GM23338 (cell line): ENCODE data around the gene CAMTA1. TPM values are rescaled to one million over a fixed set of nuclear protein-coding genes. Genes with fewer than 3 reads are reported as not detected.

Experiments
- ATAC-seq: fragments of 200-7000 bp; cut with Tn5 transposase; 3 replicates; pipeline ENCODE4 v1.9.1; 2020
- DNase-seq: peaks from one replicate; pipeline ENCODE4 v3.0.0-alpha.2; 2015; ENCODE audit warnings: low spot score
- H2AFZ ChIP-seq: fragments of 200-600 bp; sonication (generic); 2 replicates; pipeline ENCODE4 v1.8.0; 2016; ENCODE audit warnings: antibody characterized with exemption, mild to moderate bottlenecking, moderate library complexity
- H3F3A ChIP-seq: fragments of 200-600 bp; sonication (generic); replicated peaks from 2 replicates; pipeline ENCODE4 v1.8.0; 2017; ENCODE audit warnings: antibody characterized with exemption, mixed run types, low read depth
- H3K27ac ChIP-seq: fragments of 200-600 bp; sonication (generic); 2 replicates; pipeline ENCODE4 v1.6.1; 2016; ENCODE audit warnings: low read depth
- H3K27me3 ChIP-seq: fragments of 200-600 bp; sonication (generic); 2 replicates; pipeline ENCODE4 v1.8.0; 2016; ENCODE audit warnings: mild to moderate bottlenecking, mixed run types, moderate library complexity; ENCODE audit not compliant: insufficient read depth
- H3K36me3 ChIP-seq: fragments of 200-600 bp; sonication (generic); 2 replicates; pipeline ENCODE4 v1.8.0; 2016; ENCODE audit warnings: mild to moderate bottlenecking; ENCODE audit not compliant: insufficient read depth
- H3K4me1 ChIP-seq: fragments of 200-600 bp; sonication (generic); 2 replicates; pipeline ENCODE4 v1.8.0; 2016; ENCODE audit warnings: mild to moderate bottlenecking, moderate library complexity; ENCODE audit not compliant: insufficient read depth
- H3K4me2 ChIP-seq: fragments of 200-600 bp; sonication (generic); 2 replicates; pipeline ENCODE4 v1.7.1; 2017; ENCODE audit warnings: mixed run types
- H3K4me3 ChIP-seq: fragments of 200-600 bp; sonication (generic); 2 replicates; pipeline ENCODE4 v1.6.1; 2016; ENCODE audit warnings: mixed run types
- H3K79me2 ChIP-seq: fragments of 200-600 bp; sonication (generic); replicated peaks from 2 replicates; pipeline ENCODE4 v1.8.0; 2017; ENCODE audit warnings: mild to moderate bottlenecking; ENCODE audit not compliant: insufficient read depth
- H3K9me2 ChIP-seq: fragments of 200-600 bp; sonication (generic); 2 replicates; pipeline ENCODE4 v1.8.0; 2017; ENCODE audit not compliant: insufficient read depth
- H4K20me1 ChIP-seq: fragments of 200-600 bp; sonication (generic); replicated peaks from 2 replicates; pipeline ENCODE4 v1.8.0; 2017; ENCODE audit warnings: mild to moderate bottlenecking; ENCODE audit not compliant: insufficient read depth
- H3K27ac Mint-ChIP-seq: 2 replicates; pipeline ENCODE4 v1.8.0; 2020; ENCODE audit warnings: inconsistent platforms, mild to moderate bottlenecking, moderate library complexity, mixed read lengths
- H3K27me3 Mint-ChIP-seq: 3 replicates; pipeline ENCODE4 v1.8.0; 2022; ENCODE audit warnings: low read depth, mild to moderate bottlenecking, moderate library complexity, mixed read lengths, inconsistent platforms; ENCODE audit not compliant: insufficient read depth, poor library complexity
- H3K36me3 Mint-ChIP-seq: 3 replicates; pipeline ENCODE4 v1.8.0; 2021; ENCODE audit warnings: low read depth, mild to moderate bottlenecking, inconsistent platforms, moderate library complexity, mixed read lengths
- H3K4me1 Mint-ChIP-seq: 3 replicates; pipeline ENCODE4 v1.8.0; 2020; ENCODE audit warnings: mild to moderate bottlenecking, inconsistent platforms, mixed read lengths
- H3K4me3 Mint-ChIP-seq: 3 replicates; pipeline ENCODE4 v1.8.0; 2021; ENCODE audit warnings: moderate library complexity, mild to moderate bottlenecking, inconsistent platforms, mixed read lengths
- H3K9me3 Mint-ChIP-seq: 3 replicates; pipeline ENCODE4 v1.8.0; 2020; ENCODE audit warnings: moderate library complexity, mild to moderate bottlenecking, inconsistent platforms, mixed read lengths
- CREB1 ChIP-seq: fragments of 250-450 bp; sonication (Bioruptor Pico); IDR thresholded peaks from 2 replicates; pipeline ENCODE4 v1.5.0; 2020; ENCODE audit warnings: low read depth, mild to moderate bottlenecking, moderate library complexity
- EZH2 ChIP-seq: fragments of 200-600 bp; sonication (generic); IDR thresholded peaks from one replicate; pipeline ENCODE4 v1.8.0; 2017; ENCODE audit warnings: antibody characterized with exemption, mild to moderate bottlenecking, low read depth; ENCODE audit not compliant: unreplicated experiment
- EZH2phosphoT487 ChIP-seq: fragments of 200-600 bp; sonication (generic); IDR thresholded peaks from one replicate; pipeline ENCODE4 v1.8.1; 2018; ENCODE audit warnings: antibody characterized with exemption; ENCODE audit not compliant: unreplicated experiment
- JUNB ChIP-seq: IDR thresholded peaks from one replicate; pipeline ENCODE4 v1.6.1; 2016; ENCODE audit warnings: antibody characterized with exemption; ENCODE audit not compliant: unreplicated experiment
- NANOG ChIP-seq: IDR thresholded peaks from 2 replicates; pipeline ENCODE4 v1.6.1; 2016; ENCODE audit warnings: antibody characterized with exemption, borderline replicate concordance
- POLR2AphosphoS5 ChIP-seq: IDR thresholded peaks from 2 replicates; pipeline ENCODE4 v1.6.1; 2016; ENCODE audit warnings: antibody characterized with exemption, low read depth
- STAT1 ChIP-seq: IDR thresholded peaks from one replicate; pipeline ENCODE4 v1.6.1; 2016; ENCODE audit warnings: antibody characterized with exemption; ENCODE audit not compliant: unreplicated experiment
- ZNF114 ChIP-seq: fragments of 250-450 bp; sonication (Bioruptor Pico); IDR thresholded peaks from 2 replicates; pipeline ENCODE4 v1.5.0; 2020; ENCODE audit warnings: mild to moderate bottlenecking, moderate library complexity
- ZNF331 ChIP-seq: fragments of 250-450 bp; sonication (Bioruptor Pico); IDR thresholded peaks from 2 replicates; pipeline ENCODE4 v1.5.0; 2020; ENCODE audit warnings: low read depth, mild to moderate bottlenecking, moderate library complexity
- polyA plus RNA-seq: library from polyadenylated mRNA; unstranded; fragments of >200 nt; fragmentation: Nextera tagmentation; extraction: Ambion mirVana; gene quantifications from 2 replicates; pipeline ENCODE4 v1.2.1, GENCODE V29; 2016
- total RNA-seq: library from RNA; depleted of rRNA; stranded (reverse); fragments of >200 nt; shearing (Covaris generic); gene quantifications from 2 replicates; pipeline ENCODE4 v1.2.3, GENCODE V29; 2014
- TF ChIP-seq, protein P1 (sequence below): IDR thresholded peaks from 2 replicates; pipeline ENCODE4 v1.6.1; 2016; ENCODE audit warnings: antibody characterized with exemption
- TF ChIP-seq, protein P2 (sequence below): fragments of 250-450 bp; sonication (Bioruptor Pico); IDR thresholded peaks from 2 replicates; pipeline ENCODE4 v1.5.0; 2020; ENCODE audit warnings: mild to moderate bottlenecking, moderate library complexity
- TF ChIP-seq, protein P3 (sequence below): IDR thresholded peaks from one replicate; pipeline ENCODE4 v1.6.1; 2018; ENCODE audit warnings: antibody characterized with exemption; ENCODE audit not compliant: unreplicated experiment
- TF ChIP-seq, protein P4 (sequence below), 2 experiments: fragments of 200-600 bp in 1 of 2; sonication (generic) in 1 of 2; conservative IDR thresholded peaks; 2 replicates each; pipeline versions ENCODE4 v1.5.1 to v1.6.1; 2016 to 2017; ENCODE audit warnings: antibody characterized with exemption in 2 of 2, low read depth in 2 of 2, mild to moderate bottlenecking in 2 of 2, moderate library complexity in 1 of 2

Gene CAMTA1
- total and polyA plus RNA-seq, 2 experiments from 2014 or later, result 115 to 519 TPM

DNA sequence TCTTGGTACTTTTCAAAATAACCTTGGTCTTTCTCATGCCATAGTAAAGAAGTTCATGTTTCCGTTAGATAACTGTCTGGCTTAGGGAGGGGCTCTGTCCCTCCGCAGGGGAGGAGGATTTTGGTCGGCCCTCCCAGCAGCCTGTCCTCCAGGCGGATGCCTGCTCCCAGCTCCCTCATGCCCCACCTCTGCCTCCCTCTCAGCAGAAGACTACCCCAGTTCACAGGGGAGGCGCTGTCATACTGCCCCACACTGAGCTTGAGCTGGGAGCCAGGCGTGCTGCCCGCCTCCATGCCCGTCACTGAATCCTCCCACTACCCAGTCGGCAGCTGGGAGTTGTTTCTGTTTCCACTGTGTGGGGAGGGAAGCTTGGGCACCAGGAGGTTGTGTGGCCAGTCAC is 127.3 kb downstream of the CAMTA1 start:
- Mint-ChIP-seq H3K4me3 (no peak overlapping the region), H3K9me3 (peaks cover 4% of the 10 kb centered on the region; the same call in 2 of the 3 replicates), H3K36me3 (no peaks in the 10 kb centered on the region; the same call in 2 of the 3 replicates), H3K27me3 (peaks cover 5% of the 10 kb centered on the region), H3K4me1 (peaks cover 36% of the 10 kb centered on the region), H3K27ac (no peak overlapping the region)
- DNase-seq (no peak), ATAC-seq (peak; percentile 43)
- no peaks in the 10 kb centered on the region for H3K27me3 ChIP-seq
- no peak overlapping the region for H3K4me3 ChIP-seq
- no peaks in the 10 kb centered on the region for H3K79me2 ChIP-seq
- no peak overlapping the region for H3K27ac ChIP-seq
- no peak overlapping the region for H2AFZ ChIP-seq
- TF ChIP-seq CREB1 (CRISPR knock-in tag) (no peak), ZNF331 (CRISPR knock-in tag) (no peak), ZNF114 (CRISPR knock-in tag) (no peak), STAT1 (no peak), EZH2 (no peak), POLR2AphosphoS5 (no peak), EZH2phosphoT487 (no peak), JUNB (no peak), NANOG (no peak)
- TF ChIP-seq, protein P1, sequence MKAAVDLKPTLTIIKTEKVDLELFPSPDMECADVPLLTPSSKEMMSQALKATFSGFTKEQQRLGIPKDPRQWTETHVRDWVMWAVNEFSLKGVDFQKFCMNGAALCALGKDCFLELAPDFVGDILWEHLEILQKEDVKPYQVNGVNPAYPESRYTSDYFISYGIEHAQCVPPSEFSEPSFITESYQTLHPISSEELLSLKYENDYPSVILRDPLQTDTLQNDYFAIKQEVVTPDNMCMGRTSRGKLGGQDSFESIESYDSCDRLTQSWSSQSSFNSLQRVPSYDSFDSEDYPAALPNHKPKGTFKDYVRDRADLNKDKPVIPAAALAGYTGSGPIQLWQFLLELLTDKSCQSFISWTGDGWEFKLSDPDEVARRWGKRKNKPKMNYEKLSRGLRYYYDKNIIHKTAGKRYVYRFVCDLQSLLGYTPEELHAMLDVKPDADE, result no peak
- TF ChIP-seq, protein P2, sequence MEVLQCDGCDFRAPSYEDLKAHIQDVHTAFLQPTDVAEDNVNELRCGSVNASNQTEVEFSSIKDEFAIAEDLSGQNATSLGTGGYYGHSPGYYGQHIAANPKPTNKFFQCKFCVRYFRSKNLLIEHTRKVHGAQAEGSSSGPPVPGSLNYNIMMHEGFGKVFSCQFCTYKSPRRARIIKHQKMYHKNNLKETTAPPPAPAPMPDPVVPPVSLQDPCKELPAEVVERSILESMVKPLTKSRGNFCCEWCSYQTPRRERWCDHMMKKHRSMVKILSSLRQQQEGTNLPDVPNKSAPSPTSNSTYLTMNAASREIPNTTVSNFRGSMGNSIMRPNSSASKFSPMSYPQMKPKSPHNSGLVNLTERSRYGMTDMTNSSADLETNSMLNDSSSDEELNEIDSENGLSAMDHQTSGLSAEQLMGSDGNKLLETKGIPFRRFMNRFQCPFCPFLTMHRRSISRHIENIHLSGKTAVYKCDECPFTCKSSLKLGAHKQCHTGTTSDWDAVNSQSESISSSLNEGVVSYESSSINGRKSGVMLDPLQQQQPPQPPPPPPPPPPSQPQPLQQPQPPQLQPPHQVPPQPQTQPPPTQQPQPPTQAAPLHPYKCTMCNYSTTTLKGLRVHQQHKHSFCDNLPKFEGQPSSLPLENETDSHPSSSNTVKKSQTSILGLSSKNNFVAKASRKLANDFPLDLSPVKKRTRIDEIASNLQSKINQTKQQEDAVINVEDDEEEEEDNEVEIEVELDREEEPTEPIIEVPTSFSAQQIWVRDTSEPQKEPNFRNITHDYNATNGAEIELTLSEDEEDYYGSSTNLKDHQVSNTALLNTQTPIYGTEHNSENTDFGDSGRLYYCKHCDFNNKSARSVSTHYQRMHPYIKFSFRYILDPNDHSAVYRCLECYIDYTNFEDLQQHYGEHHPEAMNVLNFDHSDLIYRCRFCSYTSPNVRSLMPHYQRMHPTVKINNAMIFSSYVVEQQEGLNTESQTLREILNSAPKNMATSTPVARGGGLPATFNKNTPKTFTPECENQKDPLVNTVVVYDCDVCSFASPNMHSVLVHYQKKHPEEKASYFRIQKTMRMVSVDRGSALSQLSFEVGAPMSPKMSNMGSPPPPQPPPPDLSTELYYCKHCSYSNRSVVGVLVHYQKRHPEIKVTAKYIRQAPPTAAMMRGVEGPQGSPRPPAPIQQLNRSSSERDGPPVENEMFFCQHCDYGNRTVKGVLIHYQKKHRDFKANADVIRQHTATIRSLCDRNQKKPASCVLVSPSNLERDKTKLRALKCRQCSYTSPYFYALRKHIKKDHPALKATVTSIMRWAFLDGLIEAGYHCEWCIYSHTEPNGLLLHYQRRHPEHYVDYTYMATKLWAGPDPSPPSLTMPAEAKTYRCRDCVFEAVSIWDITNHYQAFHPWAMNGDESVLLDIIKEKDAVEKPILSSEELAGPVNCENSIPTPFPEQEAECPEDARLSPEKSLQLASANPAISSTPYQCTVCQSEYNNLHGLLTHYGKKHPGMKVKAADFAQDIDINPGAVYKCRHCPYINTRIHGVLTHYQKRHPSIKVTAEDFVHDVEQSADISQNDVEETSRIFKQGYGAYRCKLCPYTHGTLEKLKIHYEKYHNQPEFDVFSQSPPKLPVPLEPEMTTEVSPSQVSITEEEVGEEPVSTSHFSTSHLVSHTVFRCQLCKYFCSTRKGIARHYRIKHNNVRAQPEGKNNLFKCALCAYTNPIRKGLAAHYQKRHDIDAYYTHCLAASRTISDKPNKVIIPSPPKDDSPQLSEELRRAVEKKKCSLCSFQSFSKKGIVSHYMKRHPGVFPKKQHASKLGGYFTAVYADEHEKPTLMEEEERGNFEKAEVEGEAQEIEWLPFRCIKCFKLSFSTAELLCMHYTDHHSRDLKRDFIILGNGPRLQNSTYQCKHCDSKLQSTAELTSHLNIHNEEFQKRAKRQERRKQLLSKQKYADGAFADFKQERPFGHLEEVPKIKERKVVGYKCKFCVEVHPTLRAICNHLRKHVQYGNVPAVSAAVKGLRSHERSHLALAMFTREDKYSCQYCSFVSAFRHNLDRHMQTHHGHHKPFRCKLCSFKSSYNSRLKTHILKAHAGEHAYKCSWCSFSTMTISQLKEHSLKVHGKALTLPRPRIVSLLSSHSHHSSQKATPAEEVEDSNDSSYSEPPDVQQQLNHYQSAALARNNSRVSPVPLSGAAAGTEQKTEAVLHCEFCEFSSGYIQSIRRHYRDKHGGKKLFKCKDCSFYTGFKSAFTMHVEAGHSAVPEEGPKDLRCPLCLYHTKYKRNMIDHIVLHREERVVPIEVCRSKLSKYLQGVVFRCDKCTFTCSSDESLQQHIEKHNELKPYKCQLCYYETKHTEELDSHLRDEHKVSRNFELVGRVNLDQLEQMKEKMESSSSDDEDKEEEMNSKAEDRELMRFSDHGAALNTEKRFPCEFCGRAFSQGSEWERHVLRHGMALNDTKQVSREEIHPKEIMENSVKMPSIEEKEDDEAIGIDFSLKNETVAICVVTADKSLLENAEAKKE (CRISPR knock-in tag), result no peak
- TF ChIP-seq, protein P3, sequence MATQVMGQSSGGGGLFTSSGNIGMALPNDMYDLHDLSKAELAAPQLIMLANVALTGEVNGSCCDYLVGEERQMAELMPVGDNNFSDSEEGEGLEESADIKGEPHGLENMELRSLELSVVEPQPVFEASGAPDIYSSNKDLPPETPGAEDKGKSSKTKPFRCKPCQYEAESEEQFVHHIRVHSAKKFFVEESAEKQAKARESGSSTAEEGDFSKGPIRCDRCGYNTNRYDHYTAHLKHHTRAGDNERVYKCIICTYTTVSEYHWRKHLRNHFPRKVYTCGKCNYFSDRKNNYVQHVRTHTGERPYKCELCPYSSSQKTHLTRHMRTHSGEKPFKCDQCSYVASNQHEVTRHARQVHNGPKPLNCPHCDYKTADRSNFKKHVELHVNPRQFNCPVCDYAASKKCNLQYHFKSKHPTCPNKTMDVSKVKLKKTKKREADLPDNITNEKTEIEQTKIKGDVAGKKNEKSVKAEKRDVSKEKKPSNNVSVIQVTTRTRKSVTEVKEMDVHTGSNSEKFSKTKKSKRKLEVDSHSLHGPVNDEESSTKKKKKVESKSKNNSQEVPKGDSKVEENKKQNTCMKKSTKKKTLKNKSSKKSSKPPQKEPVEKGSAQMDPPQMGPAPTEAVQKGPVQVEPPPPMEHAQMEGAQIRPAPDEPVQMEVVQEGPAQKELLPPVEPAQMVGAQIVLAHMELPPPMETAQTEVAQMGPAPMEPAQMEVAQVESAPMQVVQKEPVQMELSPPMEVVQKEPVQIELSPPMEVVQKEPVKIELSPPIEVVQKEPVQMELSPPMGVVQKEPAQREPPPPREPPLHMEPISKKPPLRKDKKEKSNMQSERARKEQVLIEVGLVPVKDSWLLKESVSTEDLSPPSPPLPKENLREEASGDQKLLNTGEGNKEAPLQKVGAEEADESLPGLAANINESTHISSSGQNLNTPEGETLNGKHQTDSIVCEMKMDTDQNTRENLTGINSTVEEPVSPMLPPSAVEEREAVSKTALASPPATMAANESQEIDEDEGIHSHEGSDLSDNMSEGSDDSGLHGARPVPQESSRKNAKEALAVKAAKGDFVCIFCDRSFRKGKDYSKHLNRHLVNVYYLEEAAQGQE, result no peak
- TF ChIP-seq, protein P4, sequence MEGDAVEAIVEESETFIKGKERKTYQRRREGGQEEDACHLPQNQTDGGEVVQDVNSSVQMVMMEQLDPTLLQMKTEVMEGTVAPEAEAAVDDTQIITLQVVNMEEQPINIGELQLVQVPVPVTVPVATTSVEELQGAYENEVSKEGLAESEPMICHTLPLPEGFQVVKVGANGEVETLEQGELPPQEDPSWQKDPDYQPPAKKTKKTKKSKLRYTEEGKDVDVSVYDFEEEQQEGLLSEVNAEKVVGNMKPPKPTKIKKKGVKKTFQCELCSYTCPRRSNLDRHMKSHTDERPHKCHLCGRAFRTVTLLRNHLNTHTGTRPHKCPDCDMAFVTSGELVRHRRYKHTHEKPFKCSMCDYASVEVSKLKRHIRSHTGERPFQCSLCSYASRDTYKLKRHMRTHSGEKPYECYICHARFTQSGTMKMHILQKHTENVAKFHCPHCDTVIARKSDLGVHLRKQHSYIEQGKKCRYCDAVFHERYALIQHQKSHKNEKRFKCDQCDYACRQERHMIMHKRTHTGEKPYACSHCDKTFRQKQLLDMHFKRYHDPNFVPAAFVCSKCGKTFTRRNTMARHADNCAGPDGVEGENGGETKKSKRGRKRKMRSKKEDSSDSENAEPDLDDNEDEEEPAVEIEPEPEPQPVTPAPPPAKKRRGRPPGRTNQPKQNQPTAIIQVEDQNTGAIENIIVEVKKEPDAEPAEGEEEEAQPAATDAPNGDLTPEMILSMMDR (conservative IDR thresholded peaks at IDR 0.05; ENCODE audit: low read depth in 2 of 2), result no peak
- H4K20me1 ChIP-seq, result no peaks in the 10 kb centered on the region
- no peaks in the 10 kb centered on the region for H3F3A ChIP-seq
- no peaks in the 10 kb centered on the region for H3K9me2 ChIP-seq
- no peaks in the 10 kb centered on the region for H3K36me3 ChIP-seq
- peaks cover 14% of the 10 kb centered on the region; the same call in 1 of the 2 replicates for H3K4me1 ChIP-seq
- no peak overlapping the region for H3K4me2 ChIP-seq
